HG03354 (cell line): ENCODE data around the gene HSPBAP1.

Experiments
- ATAC-seq: cut with Tn5 transposase; IDR thresholded peaks from one replicate; pipeline ENCODE4 v1.9.1; 2021; ENCODE audit warnings: mild to moderate bottlenecking; ENCODE audit not compliant: unreplicated experiment, poor library complexity, severe bottlenecking

The HSPBAP1 gene, protein sequence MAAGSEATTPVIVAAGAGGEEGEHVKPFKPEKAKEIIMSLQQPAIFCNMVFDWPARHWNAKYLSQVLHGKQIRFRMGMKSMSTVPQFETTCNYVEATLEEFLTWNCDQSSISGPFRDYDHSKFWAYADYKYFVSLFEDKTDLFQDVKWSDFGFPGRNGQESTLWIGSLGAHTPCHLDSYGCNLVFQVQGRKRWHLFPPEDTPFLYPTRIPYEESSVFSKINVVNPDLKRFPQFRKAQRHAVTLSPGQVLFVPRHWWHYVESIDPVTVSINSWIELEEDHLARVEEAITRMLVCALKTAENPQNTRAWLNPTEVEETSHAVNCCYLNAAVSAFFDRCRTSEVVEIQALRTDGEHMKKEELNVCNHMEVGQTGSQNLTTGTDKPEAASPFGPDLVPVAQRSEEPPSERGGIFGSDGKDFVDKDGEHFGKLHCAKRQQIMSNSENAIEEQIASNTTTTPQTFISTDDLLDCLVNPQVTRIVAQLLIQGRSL

DNA sequence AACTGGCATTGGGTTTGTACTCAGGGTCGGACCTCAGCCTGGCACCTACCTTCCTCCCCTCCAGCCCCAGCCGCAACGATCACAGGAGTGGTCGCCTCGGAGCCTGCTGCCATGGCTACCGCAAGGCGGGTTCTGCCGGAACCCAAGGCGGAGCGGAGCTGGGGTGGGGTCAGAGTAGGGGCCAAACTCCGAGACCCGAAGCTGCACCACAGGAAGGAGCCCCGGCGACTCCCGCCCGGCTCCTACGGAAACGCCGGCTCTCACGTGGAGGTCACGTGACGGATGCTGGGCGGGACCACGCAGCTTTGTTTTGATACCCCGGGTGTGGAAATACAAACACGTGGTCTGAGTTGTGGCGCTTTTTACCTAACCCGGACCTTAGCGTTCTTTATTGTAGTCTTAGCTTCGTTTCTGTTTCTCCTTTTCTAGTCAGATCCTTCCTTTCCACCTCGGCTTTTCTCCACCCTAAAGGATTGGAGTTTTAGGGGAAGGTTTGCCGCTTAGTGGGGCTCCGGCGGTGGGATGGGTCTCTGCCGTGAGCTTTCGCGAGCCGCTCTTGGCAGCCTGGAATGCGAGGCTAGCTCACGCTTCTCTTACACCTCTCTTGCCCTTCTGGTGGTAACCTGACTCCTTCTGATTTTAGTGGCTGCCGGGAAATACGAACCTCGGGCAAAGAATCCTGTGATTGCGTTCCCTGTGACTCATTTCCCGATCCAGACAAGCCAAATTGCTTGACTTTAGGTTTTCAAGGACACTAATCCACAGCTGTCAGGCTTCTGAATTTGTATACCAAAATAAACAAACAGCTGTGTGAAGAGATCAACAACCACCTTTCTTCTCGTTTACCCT is at the start of gene HSPBAP1:
TSS of gene HSPBAP1 (minus strand) at position 264 of the 849 bp plus-strand sequence. CDS start at position 113, 151 bp downstream.
- ATAC-seq = peak; percentile 71

DNA sequence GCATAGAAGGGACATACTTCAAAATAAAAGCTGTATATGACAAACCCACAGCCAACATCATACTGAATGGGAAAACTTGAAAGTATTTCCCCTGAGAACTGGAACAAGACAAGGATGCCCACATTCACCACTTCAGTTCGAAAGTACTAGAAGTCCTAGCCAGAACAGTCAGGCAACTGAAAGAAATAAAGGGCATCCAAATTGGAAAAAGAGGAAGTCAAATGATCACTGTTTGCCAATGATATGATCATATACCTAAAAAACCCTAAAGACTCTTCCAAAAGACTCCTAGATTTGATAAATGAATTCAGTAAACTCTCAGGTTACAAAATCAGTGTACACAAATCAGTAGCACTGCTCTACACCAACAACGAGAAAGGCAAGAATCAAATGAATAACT is 42.0 kb upstream of the HSPBAP1 start:
- ATAC-seq = no peak

DNA sequence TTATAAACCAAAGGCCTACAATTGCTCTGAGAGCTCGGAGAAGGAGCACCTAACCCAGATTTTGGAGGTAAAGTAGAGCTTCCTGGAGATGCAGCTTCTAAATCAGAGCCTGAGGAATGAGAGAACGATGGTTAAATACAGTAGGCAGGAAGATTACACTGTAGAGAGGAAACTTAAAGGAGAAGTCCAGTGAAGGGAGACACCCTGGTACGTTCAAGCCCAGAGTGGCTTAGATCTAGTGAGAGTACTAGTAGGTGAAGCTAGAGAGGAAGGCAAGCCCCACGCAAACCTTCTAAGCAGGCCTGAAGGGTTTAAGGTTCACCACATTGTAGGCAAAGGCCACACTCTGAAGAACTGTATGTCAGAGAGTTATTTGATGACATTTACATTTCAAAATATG is 34.6 kb upstream of the HSPBAP1 start:
- ATAC-seq = no peak

DNA sequence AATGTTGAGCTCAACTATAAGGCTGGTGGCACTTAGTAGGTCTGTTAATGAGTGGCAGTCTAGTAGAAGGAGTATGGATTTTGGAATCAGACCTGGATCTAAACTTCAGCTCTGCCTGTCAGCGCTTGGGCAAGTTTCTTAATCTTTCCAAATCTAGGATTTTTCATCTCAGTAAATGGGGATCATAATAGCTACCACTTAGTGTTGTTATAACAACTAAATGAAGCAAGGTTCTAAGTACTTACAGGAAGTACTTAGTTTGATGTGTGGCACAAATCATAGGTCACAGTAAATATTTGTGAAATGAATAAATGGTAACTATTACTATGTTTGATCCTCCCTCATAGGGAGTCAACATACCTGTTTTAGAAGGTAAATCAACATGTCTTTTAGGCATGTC is 32.6 kb upstream of the HSPBAP1 start:
- no peak for ATAC-seq

DNA sequence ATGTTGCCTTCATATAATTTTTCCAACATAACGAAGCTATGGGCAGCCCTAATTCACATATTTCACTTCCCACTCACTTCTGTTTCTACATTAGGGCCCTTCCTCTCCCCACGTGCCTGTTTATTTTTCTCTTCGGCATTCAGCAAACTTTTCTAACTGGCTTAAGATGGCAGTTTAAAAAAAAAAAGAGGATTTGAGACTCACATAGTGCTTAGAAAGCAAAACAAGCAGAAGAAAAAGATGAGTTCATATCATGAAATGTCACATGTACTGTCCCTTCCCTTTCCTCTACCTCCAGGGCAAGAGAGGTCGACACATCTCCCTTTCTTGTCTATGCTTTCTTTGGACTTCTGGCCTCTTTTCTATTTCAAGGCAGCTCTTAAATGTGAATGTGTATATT is 31.8 kb upstream of the HSPBAP1 start:
- no peak for ATAC-seq

DNA sequence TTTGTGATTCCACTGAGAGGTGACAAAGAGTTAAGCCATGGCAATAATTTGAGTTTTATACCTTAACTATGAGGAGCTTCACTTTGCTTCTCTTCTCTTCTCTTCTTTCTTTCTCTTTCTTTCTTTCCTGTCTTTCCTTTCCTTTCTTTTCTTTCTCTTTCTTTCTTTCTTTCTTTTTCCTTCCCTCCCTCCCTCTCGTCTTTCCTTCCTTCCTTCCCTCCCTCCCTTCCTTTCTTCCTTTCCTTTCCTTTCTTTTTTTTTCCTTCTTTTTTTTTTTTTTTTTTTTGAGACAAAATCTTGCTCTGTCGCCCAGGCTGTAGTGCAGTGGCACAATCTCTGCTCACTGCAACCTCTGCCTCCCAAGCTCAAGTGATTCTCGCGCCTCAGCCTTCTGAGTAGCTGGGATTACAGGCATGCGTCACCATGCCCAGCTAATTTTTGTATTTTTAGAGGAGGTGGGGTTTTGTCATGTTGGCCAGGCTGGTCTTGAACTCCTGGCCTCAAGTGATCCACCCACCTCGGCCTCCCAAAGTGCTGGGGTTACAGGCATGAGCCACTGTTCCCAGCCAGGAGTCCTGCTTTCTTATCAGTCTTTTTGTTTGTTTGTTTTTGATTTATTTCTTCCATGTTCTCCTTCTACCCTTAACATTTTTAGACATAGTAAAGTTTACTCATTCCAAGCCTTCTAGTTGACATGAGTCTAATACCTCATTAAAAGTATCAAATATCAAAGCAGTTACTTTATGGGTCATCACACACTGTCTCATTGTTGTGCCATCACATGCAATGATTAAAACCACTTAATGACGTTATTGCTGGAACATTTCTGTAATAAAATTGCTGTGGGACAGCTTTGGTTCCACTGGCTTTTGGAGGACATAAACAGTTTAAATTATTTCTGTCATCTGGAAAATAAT is 31.1 kb upstream of the HSPBAP1 start:
- no peak for ATAC-seq

DNA sequence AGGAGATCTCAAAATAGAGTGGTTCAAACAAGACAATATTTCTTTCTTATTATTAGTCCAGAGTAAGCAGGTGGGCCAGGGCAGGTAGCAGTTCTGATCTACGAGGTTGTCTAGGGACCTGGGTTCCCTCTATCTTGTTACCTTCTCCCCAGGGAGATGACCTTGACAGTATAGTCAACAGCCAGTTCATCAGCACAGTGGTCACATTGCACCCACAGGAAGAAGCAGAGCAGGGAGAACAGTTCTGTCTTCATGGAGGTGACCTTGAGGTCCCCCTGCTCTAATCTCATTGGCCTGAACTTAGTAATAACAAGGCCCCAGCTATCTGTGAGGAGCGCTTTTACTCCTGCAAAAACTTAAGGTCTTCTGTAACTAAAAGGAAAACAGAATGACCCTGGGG is 23.0 kb upstream of the HSPBAP1 start:
- no peak for ATAC-seq

DNA sequence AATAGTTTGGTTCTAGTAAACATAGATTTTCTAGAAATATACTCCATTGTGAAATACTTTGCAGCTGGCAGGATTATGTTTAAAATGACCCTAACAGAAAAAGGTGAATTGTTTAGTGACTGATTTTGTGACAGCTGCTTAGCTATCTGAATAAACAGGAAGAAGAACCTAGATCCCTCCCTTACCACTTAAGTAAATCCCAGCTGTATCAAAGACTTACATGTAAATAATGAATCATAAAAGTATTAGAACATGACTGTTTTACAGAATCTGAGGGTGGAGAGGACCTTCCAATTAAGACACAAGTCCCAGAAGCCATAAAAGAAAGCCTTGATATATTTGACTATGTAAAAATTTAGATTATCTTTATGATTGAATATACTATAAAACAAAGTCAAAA is 17.1 kb upstream of the HSPBAP1 start:
- ATAC-seq = no peak

DNA sequence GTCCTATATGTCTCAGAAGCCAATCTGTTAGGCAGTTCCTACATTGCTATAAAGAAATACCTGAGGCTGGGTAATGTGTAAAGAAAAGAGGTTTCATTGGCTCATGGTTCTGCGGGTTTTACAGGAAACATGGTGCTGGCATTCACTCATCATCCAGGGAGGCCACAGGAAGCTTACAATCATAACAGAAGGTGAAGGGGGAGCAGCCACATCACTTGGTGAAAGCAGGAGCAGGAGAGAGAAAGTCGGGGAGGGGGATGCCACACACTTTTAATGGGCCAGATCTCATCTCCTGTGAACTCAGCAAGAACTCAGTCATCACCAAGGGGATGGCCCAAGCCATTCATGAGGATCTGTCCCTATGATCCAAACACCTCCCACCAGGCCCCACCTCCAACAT is 10.3 kb upstream of the HSPBAP1 start:
- no peak for ATAC-seq

DNA sequence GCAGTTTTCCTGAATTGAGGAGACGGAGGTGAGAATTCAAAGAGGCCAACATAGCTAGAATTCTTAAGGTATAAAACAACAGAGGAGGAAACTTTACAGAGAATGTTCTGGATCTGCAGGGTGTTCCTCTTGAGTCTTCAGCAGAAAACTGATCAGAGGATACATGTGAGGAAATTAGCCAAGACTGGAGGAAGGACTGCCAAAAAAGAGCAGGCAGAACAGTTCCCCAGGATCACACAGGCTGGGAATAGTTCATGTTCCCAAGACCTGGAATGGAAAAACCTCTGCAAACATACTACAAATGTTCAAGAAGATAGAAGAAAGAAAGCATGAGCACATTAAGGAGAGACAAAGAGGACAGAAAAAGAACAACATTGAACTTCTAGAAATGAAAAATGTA is 8.7 kb upstream of the HSPBAP1 start:
- no peak for ATAC-seq

DNA sequence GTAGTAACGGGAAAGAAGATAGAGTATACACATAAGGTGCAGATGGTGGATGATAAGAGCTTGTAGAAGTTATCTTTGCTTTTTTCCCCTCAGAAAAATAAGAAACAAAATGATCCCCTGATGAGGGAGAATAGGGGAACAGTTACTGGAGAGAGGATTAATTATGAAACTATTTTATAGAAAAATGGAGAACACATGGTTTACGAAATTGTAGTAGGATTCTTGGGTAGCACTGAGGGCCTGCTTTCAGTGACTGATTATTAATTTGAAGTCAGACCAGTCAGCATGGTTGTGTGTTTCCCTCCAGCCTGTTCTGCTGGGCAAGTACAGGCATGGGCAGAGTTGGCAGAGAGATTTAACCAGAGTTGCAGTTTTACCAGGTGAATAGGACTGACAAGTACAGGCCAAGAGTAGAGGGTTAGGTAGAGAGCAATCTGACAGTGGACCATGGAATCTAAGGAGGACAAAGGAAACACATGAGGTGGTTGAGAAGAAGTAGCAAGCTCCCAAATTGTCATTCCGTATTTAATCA is 7.1 kb upstream of the HSPBAP1 start:
- no peak for ATAC-seq

DNA sequence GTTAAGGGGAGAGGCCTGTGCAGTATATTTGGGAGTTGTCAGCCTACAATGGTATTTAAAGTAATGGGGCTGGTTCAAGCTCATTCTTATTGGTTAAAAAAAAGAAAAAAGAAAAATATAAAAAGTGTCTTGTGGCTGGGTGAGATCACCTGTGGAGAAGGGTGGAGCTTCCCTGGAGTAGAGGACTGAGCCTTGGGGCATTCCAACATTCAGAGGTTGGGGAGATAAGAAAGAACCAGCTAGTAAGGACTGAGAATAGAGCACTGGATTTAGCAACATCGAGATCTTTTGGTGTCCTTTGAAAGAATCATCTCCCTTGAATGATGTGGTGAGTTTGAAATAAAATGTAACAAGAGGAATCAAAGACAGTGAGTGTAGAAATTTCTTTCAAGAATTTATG is 6.4 kb upstream of the HSPBAP1 start:
- ATAC-seq = no peak

DNA sequence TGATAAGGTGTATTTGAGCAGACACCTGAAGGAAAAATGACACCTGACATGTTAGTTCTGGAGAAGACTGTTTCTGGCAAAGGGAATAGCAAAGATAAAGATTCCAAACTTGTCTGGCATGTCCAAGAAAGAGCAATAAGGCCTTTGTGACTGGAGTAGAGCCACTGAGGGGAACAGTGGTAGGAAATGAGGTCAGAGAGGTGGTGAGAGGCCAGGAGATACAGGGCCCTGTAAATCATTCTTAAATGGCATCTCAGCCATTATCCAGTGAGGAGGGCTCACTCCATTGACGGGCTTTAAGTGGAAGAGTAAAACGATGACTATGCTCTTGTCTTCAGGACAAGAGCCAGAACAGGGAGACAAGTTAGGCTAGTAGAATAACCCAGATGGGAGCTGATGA is 5.7 kb upstream of the HSPBAP1 start:
- ATAC-seq = no peak

DNA sequence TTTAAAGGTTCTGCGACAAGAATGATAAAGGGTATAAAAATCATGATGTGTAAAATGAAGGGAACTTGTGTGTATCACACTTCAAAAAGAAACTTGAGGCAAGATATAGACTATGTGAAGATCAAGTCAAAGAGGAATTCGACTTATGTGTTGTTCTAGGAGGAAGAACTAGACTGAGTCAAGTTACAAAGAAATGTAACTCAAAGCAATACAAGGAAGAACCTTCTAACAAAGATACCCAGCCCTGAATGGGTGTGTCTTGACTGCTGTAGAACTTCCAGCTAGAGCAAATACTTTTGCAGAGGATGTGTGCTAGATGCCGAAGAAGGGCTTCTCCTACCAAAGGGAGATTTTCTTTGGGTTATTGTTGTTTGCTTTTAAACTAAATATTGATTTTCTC is 3.7 kb upstream of the HSPBAP1 start:
- no peak for ATAC-seq

DNA sequence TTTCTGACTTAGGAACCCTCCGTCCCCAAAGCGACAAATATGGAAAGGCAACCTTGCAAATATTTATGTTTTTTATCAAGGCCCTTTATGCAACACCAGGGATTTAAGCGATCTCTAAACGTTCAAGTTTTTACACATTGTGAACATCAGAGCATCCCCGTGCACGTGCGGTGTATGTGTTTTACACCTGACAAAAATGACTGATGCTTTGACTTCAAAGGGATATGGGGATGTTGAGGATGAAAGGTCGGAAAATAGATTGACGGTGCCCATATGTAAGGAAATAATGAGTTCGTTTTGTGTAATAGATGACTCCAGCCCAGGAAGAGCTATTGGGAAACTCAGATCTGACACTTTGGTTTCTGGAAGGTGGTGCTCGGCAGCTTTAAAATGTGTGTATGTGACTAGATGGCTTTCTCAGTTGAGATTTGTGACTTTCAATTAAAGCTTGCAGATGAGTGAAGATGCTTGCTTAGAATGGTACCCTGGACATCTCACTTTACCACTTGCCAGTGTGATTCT is 2.1 kb upstream of the HSPBAP1 start:
- no peak for ATAC-seq

DNA sequence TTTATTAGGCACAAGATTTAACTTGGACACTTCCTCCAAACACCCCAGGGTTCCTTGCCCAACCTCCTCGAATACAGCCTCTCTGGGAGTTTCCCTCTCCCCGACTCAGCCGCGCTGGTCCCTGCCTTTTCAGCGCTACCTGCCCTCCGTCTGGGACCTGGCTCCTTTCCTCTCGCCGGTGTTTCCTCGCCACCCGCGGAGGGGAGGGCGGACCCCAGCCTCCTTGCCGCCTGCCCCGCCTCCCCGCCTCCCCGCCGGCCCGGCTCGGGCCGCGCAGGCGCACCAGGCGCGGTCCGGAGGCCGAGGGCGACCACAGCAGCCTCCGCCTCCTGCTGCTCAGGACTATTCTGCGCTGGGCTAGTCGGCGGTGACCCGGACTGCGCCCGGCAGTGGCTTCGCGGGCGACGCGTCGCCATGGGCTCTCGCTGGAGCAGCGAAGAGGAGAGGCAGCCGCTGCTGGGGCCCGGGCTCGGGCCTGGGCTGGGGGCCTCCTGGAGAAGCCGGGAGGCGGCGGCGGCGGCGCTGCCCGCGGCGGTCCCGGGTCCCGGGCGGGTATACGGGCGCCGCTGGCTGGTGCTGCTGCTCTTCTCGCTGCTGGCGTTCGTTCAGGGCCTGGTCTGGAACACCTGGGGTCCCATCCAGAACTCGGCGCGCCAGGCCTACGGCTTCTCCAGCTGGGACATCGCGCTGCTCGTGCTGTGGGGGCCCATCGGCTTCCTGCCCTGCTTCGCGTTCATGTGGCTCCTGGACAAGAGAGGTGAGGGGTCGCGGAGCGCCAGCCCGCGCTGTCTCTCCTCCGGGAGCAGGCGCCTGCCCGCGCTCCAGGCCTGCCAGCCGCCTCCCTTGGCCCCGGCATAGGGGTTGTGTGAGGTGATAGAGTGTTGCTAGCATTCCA is 1.4 kb upstream of the HSPBAP1 start, which contains the start of gene SLC49A4:
TSS of gene SLC49A4 (plus strand) at position 291 of the 895 bp plus-strand sequence. CDS start at position 415, 124 bp downstream.
- peak; percentile 74 for ATAC-seq

DNA sequence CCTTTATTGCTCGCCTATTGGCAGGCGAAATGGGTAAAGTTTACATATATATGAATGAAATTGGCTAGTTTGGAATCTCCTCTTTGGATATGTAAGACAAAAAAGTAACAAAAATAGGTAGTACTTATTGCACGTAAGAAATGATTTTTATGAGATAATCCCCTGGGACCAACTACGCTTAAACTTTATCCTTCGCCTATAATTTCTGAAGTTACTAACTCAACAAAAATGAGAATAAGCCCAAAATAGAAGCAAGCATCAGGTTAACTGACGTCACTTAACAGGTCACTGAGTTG is 800 bp upstream of the HSPBAP1 start:
- no peak for ATAC-seq

DNA sequence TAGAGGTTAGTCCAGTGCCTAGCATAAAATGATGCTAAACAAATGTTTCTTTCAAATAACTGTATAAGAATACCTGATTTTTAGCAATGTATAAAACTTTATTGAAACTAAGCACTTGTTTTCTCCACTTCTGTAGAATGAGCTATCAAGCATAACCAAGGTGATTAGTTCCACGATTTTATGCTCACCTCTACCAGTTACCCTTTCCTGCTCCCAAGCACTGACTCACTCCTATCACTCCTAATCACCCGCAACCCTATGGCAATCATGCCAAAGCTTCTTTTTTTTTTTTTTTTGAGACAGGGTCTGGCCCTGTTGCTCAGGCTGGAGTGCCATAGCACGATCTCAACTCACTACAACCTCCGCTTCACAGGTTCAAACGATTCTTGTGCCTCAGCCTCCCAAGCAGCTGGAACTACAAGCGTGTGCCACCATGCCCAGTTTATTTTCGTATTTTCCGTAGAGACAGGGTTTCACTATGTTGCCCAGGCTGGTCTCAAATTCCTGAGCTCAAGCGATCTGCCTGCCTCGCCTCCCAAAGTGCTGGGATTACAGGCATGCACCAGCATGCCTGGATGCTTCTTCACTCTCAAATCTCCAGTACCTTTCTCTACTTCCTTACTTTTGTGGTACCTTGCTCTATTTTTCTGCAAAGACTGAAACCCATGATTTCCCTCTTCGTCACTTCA is 3.9 kb downstream of the HSPBAP1 start:
- no peak for ATAC-seq
